Measurements from ENCODE around the gene KIAA0232.

Gene KIAA0232

GRCh38 chr4:6917461-6918271, 135.1 kb downstream of the KIAA0232 start:
- DNase-seq (ENCODE audit: low spot score), result no peak

- no peak for DNase-seq (ENCODE audit: low spot score)
Measured at GRCh38 chr4:6918338-6918737, 135.8 kb downstream of the KIAA0232 start.

- DNase-seq (ENCODE audit: low spot score), result no peak
Measured at GRCh38 chr4:6920171-6920570, 137.6 kb downstream of the KIAA0232 start.

DNA sequence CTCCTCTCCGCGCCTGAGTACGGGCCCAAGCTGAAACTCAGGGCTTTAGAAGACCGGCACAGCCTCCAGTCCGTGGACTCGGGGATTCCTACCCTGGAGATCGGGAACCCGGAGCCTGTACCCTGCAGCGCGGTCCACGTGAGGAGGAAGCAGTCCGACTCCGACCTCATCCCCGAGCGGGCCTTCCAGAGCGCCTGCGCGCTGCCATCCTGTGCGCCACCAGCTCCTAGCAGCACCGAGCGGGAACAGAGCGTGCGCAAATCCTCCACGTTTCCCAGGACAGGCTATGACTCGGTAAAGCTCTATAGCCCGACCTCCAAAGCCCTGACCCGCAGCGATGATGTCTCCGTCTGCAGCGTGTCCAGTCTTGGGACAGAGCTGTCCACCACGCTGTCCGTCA, 141.0 kb downstream of the KIAA0232 start:
- DNase-seq (ENCODE audit: low spot score), result no peak

- no peak for DNase-seq (ENCODE audit: low spot score)
Measured at GRCh38 chr4:6924361-6924779, 141.8 kb downstream of the KIAA0232 start.

- no peak for DNase-seq (ENCODE audit: low spot score)
Measured at GRCh38 chr4:6925357-6925836, 142.9 kb downstream of the KIAA0232 start.

DNA sequence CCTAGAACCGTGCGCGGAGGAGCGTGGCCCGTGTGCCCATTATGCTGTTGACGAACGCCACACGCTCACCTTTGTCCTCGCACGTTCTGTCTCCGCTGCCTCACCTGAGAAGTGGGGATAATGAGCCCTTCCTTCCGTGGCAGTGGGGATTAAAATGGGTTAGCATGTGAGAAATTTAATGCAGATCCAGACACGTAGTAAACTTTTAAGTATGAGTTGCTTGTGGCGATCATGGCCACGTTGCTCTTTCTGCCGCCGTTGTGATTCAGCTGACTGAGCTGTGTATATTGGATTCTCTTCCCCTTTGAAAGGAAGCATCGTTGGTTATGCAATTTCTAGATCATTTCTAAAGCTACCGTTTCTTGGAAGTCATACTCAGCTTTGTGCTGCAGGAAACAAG, 143.6 kb downstream of the KIAA0232 start:
- no peak for DNase-seq (ENCODE audit: low spot score)

- DNase-seq (ENCODE audit: low spot score), result no peak
Measured at GRCh38 chr4:6926681-6927478, 144.4 kb downstream of the KIAA0232 start.

- DNase-seq (ENCODE audit: low spot score), result no peak
Measured at GRCh38 chr4:6928081-6928480, 145.6 kb downstream of the KIAA0232 start.

- no peak for DNase-seq (ENCODE audit: low spot score)
Measured at GRCh38 chr4:6929339-6929811, 146.8 kb downstream of the KIAA0232 start.

DNA sequence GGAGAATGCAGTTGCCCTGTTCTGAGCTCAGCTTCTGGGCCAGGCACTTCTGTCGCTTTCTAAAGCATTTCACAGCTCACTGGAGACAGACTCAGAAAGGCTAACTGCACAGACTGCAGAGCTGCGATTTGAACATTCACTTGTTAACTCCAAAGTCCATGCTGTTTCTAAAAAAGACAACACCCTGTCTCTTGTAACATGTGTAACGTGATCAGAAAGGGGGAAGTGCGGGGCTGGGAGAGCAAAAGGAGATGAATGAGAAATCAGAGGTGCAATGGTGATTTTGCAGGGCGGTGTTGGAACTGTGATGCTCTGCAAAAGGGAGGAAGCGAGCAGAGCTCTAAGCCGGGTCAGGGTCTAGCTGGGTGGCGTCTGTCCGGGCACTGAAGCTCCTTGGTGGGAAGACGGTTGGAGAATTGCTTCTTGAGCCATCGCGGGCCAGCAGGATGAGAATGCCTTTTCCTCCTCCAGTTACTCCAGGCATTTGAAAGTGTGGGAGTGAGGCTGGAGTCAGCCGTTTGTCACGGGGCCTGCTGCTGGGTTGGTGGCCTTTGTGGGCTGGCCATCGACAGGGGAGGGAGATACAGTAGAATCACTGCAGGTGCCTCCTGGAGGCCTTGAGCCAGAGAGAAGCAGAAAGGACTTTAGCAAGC, 147.4 kb downstream of the KIAA0232 start:
- no peak for DNase-seq (ENCODE audit: low spot score)

- no peak for DNase-seq (ENCODE audit: low spot score)
Measured at GRCh38 chr4:6932475-6932874, 149.9 kb downstream of the KIAA0232 start.

DNA sequence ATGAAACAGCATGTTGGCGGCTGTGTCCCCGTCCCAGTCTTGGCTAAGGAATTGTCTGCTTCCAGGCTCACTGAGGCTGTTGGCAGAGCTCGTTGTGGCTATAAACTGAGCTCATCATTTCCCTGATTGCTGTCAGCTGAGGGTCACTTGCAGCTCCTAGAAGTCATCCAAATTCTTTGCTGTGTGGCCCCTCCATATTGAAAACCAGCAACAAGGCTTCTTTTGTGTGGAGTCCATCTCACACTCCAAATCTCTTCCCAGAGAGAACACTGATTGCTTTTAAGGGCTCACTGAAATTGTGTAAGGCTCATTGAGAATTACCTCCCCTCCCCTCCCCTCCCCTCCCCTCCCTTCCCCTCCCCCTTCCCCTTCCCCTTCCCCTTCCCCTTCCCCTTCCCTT, 150.4 kb downstream of the KIAA0232 start:
- no peak for DNase-seq (ENCODE audit: low spot score)
